Measurements from ENCODE around the gene ARHGEF5. TPM values are rescaled to one million over a fixed set of nuclear protein-coding genes. Genes with fewer than 3 reads are reported as not detected.
"Not testable (repeated sequence)": the region's sequence is repeated elsewhere in the genome, so short reads cannot be mapped to it uniquely, and the experiment has no call there.

Gene ARHGEF5
- 0.89 TPM for total RNA-seq
- long read RNA-seq, result 0 reads

DNA sequence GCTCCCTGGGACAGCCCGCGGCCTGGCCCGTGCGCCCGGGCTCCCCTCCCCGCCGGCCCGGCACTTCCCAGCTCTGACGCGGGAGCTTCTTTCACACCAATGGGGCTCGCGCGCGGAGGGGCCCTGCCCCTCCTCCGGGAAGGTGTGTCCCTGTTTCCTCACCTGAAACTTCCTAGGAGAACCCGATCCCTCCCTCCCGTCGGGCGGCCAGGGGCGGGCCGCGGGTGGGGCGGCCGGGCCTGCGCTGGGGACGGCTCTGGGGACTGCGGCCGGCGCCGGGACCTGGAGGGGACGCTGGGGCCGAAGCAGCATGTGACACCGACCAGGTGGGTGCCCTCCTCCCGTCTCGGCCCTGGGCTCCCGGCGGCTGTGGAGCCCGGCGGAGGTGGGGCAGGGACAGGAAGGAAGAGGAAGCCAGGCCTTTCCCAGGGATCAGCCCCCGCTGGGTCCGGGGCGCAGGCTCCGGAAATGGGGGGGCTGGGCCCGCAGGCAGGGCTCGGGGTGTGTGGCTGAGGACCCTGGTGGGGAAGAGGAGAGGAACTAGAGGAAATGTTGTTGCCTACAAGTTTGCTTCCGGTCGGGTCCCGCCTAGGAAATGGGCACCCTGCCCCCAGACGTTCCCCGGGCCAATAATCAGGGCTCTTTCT lies at the start of gene ARHGEF5:
Gene ARHGEF5 (plus strand): TSS at position 227 of the 647 bp plus-strand sequence. CDS start 7,268 bp downstream, outside the sequence.
- intact Hi-C loops (cut with DNase I), result not testable (repeated sequence)

GRCh38 chr7:144309702-144310101 lies 45.5 kb upstream of the ARHGEF5 start:
- intact Hi-C loops (cut with DNase I), result not testable (repeated sequence)
- DNase-seq (ENCODE audit: low spot score), result peak; percentile 44

More for the DNA sequence above, at the start of gene ARHGEF5:
- DNase-seq (ENCODE audit: low spot score), result not testable (repeated sequence)

DNA sequence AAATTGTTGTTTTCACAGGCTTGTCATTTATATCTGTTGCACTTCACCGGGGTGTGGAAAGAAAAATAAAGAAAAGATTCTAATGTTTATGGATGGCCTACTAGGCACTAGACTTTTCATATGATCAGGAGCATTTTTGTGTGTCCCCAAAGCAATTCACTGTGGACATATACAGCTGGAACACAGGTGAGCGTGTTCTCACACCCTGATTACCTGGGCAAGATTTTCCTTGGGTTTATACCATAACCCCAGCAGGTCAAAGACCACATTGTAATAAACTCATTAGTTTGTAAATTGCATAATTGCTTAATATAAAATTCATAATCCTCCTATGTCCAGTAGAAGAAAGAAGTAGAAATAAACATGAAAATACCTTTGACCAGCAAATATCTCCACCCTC lies 44.0 kb upstream of the ARHGEF5 start:
- DNase-seq (ENCODE audit: low spot score); intact Hi-C loops (cut with DNase I): not testable (repeated sequence)

DNA sequence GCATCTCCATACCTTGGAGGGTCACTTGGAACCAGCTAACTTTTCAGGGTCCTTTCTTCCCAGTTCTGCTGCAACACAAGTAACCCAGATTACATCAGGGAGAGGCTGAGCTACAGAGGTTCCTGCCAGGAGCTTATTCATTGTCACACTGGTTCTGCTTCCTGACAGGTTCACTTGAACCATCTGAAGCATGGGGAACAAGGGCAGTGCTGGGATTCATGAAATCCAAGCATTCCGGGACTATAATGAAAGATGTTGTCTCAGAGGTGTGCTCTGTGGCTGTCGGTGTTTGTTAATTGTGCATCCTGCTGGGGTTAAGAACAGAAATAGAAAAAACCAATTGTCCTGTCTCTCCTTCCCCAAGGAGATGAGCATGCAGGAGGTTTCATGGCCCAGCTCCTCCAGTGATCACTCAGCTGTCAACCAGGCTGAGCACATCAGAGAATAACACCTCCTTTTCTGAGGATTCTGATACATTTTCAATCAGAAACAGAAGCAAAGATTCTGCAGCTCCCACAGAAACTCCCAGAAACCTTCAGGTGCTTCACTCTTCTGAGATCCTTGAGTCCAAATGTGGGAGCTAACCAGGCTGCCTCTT lies 43.2 kb upstream of the ARHGEF5 start, which contains the start of gene OR2A1:
Gene OR2A1 (plus strand): TSS at position 548 of the 598 bp plus-strand sequence. CDS start 5,706 bp downstream, outside the sequence.
- intact Hi-C loops (cut with DNase I); DNase-seq (ENCODE audit: low spot score): not testable (repeated sequence)

- intact Hi-C loops (cut with DNase I); DNase-seq (ENCODE audit: low spot score): not testable (repeated sequence)
These were observed 37.7 kb upstream of the ARHGEF5 start for GRCh38 chr7:144317537-144317936.

DNA sequence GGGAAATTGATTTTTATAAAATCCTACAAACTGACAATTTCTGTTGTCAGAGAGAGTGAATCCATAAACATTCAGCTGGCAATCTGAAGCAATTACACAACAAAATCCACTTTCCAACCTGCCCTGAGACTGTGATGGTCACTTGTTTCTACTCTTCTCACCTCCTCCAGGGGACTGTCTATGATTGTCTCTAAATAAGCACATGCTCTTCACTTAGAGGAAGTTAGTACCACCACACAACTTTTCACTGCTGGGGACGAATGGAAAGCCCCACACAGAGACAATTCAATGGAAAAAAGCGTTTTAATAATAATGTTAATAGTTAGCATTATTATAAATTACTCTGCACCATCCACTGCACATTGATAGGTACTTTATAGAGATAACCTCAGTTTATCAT lies 35.7 kb upstream of the ARHGEF5 start:
- intact Hi-C loops (cut with DNase I); DNase-seq (ENCODE audit: low spot score): not testable (repeated sequence)

DNA sequence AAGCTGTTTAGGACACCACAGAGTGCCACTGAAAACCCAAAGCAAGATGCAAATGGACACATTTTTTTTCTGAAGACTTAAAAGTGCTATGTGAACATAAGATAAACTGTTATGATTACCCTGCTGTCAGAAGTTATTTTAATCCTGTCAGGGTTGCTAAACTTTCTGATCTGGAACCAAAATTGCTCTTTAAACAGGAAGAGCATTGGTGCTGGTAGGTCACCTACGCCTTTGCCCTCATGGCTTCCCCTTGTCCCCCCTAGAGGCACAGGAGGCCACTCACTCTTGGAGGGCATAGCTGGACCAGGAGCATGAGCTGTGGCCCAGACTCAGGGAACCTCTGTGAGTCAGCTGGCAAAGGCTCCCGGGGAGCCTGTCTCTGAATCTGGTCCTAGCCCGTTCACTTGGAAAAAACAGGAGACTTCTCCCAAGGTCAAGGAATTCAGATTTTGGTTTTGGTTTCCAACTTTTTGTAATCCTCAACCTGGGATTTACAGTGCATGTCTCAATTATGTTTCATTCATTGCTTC lies 33.5 kb upstream of the ARHGEF5 start:
- intact Hi-C loops (cut with DNase I); DNase-seq (ENCODE audit: low spot score): not testable (repeated sequence)

DNA sequence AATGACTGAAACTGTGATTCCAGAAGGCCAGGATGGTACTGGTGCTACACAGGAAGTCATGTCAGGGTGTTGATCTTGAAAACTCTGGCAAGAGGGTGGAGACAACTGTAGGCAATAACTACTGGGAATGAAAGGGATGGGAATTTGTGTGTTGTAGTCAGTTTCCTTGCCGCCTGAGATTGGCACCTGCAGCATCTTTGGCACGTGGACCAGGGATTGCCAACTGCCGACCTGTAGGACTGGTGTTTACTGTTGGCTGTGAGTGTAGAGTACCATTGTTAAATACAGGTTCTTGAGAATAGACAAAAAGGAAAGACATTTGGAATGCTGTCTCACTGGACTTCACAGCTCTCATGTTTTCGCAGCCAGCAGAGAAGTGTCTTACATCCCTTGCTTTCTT lies 31.8 kb upstream of the ARHGEF5 start:
- DNase-seq (ENCODE audit: low spot score), result peak; percentile 51
- intact Hi-C loops (cut with DNase I), result not testable (repeated sequence)

- intact Hi-C loops (cut with DNase I); DNase-seq (ENCODE audit: low spot score): not testable (repeated sequence)
These were observed 29.3 kb upstream of the ARHGEF5 start for GRCh38 chr7:144325868-144326267.

GRCh38 chr7:144330044-144330443 lies 25.2 kb upstream of the ARHGEF5 start:
- DNase-seq (ENCODE audit: low spot score); intact Hi-C loops (cut with DNase I): not testable (repeated sequence)

- DNase-seq (ENCODE audit: low spot score); intact Hi-C loops (cut with DNase I): not testable (repeated sequence)
These were observed 23.8 kb upstream of the ARHGEF5 start for GRCh38 chr7:144331221-144331995.

DNA sequence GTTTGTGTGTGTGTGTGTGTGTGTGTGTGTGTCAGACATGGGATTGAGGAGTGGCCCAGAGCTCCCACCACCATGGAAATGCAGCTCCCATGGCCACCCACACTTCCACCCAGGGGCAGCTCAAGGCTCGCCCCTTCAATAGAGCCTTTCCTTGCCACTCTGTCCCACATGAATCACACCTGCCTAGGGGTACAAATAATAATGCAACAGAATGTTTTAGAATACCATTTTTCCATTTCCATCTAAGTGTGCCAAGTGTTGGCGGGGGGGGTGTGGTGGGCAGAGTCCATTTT lies 23.3 kb upstream of the ARHGEF5 start:
- not testable (repeated sequence) for DNase-seq (ENCODE audit: low spot score)

DNA sequence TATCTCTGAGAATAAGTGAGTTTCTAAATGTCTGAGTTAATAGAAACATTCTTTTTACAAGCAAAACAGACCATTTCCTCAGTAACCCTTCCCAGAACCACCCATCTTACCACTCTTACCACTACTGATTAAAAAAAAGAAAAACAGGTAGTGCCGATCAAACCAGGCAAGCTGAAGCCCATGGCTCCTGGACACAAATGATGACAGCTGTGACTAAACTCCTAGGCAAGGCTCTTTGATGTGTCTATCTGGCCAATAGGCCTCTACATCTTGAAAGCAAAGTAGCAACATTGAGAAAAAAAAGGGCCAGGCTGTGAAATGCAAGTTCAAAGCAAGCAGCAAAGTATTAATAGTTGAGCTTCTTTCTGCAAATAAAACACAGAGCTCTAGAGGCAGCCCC lies 6.6 kb upstream of the ARHGEF5 start:
- intact Hi-C loops (cut with DNase I); DNase-seq (ENCODE audit: low spot score): not testable (repeated sequence)

More for the DNA sequence above, 23.3 kb upstream of the ARHGEF5 start:
- intact Hi-C loops (cut with DNase I), result not testable (repeated sequence)

GRCh38 chr7:144351667-144352066 lies 3.5 kb upstream of the ARHGEF5 start:
- intact Hi-C loops (cut with DNase I); DNase-seq (ENCODE audit: low spot score): not testable (repeated sequence)

DNA sequence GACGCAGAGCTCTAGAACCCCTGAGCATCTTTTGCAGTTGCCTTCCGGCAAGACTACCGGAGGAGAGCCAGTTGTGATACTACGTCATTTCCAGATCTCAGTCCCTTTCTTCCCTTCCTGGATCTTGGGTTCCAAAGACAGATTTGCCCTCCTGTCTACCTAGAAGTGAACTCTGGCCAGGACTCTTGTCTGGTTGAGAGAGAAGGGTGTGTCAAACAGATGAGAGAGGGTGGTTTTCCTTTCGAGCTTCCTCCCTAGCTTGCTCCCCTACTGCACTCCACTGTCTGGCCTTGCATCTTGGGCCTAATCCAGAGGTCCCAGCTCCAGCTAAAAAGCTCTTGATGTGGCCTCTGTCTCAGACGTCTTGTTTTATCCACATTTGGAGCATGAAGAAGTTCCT lies 983 bp downstream of the ARHGEF5 start:
- intact Hi-C loops (cut with DNase I); DNase-seq (ENCODE audit: low spot score): not testable (repeated sequence)

- intact Hi-C loops (cut with DNase I); DNase-seq (ENCODE audit: low spot score): not testable (repeated sequence)
These were observed 1.7 kb downstream of the ARHGEF5 start for GRCh38 chr7:144356860-144357259.

GRCh38 chr7:144362061-144362460 lies 6.9 kb downstream of the ARHGEF5 start:
- intact Hi-C loops (cut with DNase I); DNase-seq (ENCODE audit: low spot score): not testable (repeated sequence)

DNA sequence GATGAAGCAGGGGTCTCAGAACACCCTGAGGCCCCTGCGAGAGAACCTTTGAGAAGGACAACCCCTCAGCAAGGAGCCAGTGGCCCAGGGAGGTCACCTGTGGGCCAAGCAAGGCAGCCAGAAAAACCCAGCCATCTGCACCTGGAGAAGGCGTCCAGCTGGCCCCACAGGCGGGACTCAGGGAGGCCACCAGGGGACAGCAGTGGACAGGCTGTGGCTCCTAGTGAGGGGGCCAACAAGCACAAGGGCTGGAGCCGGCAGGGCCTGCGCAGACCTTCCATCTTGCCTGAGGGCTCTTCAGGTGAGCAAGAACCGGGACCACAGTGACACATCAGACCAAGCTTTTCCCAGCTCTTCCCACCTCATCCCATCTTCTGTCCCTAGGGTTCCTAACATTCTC lies 10.3 kb downstream of the ARHGEF5 start:
- intact Hi-C loops (cut with DNase I), result not testable (repeated sequence)

DNA sequence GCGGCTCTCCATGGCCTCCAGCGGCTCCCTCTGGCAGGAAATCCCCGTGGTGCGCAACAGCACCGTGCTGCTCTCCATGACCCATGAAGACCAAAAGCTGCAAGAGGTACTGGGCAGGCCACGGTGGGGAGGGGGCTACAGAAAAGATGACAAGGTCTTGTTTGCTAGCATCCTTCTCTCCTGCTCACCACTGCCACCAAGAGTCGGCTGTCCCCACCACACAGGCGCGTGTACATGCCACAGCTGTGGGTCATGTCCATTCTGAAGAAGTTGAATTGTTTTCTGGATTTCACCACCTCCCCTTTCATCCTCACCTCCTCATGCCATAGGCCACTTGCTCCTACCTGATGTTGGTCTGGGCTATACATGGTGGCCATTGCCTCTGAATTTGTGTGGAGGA lies 12.0 kb downstream of the ARHGEF5 start:
- DNase-seq (ENCODE audit: low spot score); intact Hi-C loops (cut with DNase I): not testable (repeated sequence)

More for the DNA sequence above, 10.3 kb downstream of the ARHGEF5 start:
- DNase-seq (ENCODE audit: low spot score), result not testable (repeated sequence)

DNA sequence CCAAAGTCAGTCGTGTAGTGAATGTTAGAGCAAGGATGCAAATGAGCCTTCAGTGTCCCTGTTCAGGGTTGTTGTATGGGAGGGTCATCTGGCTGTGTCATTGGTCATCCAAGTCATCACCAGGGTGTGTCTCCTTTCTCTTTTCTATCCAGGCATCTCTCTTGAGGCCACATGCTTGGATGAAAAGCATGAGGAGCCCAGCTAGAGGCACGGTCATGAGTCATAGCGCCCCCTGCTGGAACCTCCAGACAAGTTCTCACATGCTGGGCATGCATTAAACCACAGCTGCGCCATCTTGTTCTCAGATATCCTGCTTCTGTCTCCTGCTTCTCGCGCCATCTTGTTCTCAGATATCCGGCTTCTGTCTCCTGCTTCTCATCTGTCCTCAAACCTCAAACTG lies 14.0 kb downstream of the ARHGEF5 start:
- DNase-seq (ENCODE audit: low spot score); intact Hi-C loops (cut with DNase I): not testable (repeated sequence)
